Activated CD4-positive, alpha-beta T cell treated with anti-CD3 and anti-CD28 coated beads, Interleukin-2, amount 10 ng/mL, durations not matched to agents 7 days and 5 days (primary cell): ENCODE measurements around the gene FXYD6. TPM values are rescaled to one million over a fixed set of nuclear protein-coding genes. Genes with fewer than 3 reads are reported as not detected.
A peak's percentile ranks its signal among the peaks of the same experiment; 100 is the strongest.

Experiments used
- CTCF ChIA-PET: fragments of 350-600 bp; sonication (Branson Sonifier 250); formaldehyde crosslinking; loops from one replicate; lab custom pipeline; 2021; ENCODE audit warnings: antibody characterized with exemption; lab: Charles Lee
- POLR2A ChIA-PET: fragments of 350-600 bp; sonication (Branson Sonifier 250); formaldehyde crosslinking; loops from one replicate; lab custom pipeline; 2021; ENCODE audit warnings: antibody characterized with exemption; lab: Charles Lee
- DNase-seq: peaks from one replicate; pipeline ENCODE4 v3.0.0-alpha.2; 2020
- H3K27ac Mint-ChIP-seq: one replicate; pipeline ENCODE4 v1.8.0; 2021; ENCODE audit warnings: mild to moderate bottlenecking, moderate library complexity, mixed read lengths
- H3K27me3 Mint-ChIP-seq: one replicate; pipeline ENCODE4 v1.8.0; 2021; ENCODE audit warnings: mixed read lengths
- H3K36me3 Mint-ChIP-seq: one replicate; pipeline ENCODE4 v1.8.0; 2021; ENCODE audit warnings: low read depth, mixed read lengths
- H3K4me1 Mint-ChIP-seq: one replicate; pipeline ENCODE4 v1.8.0; 2021; ENCODE audit warnings: mixed read lengths
- H3K4me3 Mint-ChIP-seq: one replicate; pipeline ENCODE4 v1.8.0; 2021; ENCODE audit warnings: mild to moderate bottlenecking, moderate library complexity, mixed read lengths
- H3K9me3 Mint-ChIP-seq: one replicate; pipeline ENCODE4 v1.8.0; 2021; ENCODE audit warnings: mixed read lengths
- total RNA-seq, 2 experiments: library from RNA; stranded (reverse); gene quantifications; one replicate each; pipeline ENCODE4 v1.2.3, GENCODE V29; 2021

The FXYD6 gene
- total RNA-seq, 2 experiments from 2014 or later: not detected

GRCh38 chr11:117826832-117827231 is 49.6 kb downstream of the FXYD6 start:
- Mint-ChIP-seq H3K9me3 (no peaks in the 10 kb centered on the region), H3K27me3 (peaks cover 2% of the 10 kb centered on the region), H3K27ac (no peak overlapping the region), H3K4me3 (no peak overlapping the region), H3K36me3 (no peaks in the 10 kb centered on the region), H3K4me1 (peaks cover 71% of the 10 kb centered on the region)
- CTCF ChIA-PET: interaction anchor here (0.7 to 4.8 kb wide), 6 partner anchors 10 to 226 kb away, joined by 3 to 48 read pairs (median 8); no protein-coding TSS in a partner anchor
- POLR2A ChIA-PET: no interaction called here
- no peak for DNase-seq

GRCh38 chr11:117826190-117826570 is 50.3 kb downstream of the FXYD6 start:
- DNase-seq: no peak

DNA sequence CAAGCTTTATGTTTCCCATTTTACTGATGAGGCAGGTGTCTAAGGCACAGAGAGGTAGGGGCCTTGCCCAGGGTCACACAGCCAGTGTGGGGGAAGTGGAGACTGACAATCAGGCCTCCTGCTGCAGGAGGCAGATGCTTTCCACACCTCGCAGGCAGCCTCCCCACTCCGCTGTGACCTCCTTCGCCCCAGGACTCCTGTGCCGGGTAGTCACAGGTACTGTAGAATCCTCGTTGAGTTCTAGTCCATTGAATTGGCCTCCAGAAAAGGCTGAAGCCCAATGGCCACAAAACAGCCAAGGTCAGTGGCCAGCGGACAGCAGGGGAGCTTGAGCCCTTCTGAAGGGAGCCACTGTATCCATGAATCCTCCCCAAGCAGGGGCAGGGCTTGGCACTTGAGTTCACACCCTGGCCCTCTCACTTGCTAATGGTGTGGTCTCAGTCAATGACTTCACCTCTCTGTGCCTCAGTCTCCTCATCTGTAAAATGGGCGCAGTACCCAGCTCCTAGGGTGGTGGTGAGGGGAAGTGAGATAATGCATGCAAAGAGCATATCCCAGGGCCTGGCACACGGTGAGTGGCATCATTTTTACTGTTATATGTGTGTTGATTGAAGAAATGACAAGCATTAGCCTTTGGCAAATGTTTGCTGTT is 50.8 kb downstream of the FXYD6 start:
- no peak for DNase-seq
- H3K27ac Mint-ChIP-seq: peak overlapping the region; percentile 57

More at GRCh38 chr11:117826190-117826570, 50.3 kb downstream of the FXYD6 start:
- Mint-ChIP-seq H3K36me3 (no peaks in the 10 kb centered on the region), H3K4me3 (no peak overlapping the region), H3K27ac (no peak overlapping the region), H3K4me1 (peaks cover 68% of the 10 kb centered on the region), H3K27me3 (peaks cover 2% of the 10 kb centered on the region), H3K9me3 (no peaks in the 10 kb centered on the region)
- CTCF ChIA-PET: interaction anchor here (1.5 to 4.8 kb wide), 3 partner anchors 10 to 227 kb away, joined by 3 to 48 read pairs (median 17); no protein-coding TSS in a partner anchor
- POLR2A ChIA-PET: no interaction called here

DNA sequence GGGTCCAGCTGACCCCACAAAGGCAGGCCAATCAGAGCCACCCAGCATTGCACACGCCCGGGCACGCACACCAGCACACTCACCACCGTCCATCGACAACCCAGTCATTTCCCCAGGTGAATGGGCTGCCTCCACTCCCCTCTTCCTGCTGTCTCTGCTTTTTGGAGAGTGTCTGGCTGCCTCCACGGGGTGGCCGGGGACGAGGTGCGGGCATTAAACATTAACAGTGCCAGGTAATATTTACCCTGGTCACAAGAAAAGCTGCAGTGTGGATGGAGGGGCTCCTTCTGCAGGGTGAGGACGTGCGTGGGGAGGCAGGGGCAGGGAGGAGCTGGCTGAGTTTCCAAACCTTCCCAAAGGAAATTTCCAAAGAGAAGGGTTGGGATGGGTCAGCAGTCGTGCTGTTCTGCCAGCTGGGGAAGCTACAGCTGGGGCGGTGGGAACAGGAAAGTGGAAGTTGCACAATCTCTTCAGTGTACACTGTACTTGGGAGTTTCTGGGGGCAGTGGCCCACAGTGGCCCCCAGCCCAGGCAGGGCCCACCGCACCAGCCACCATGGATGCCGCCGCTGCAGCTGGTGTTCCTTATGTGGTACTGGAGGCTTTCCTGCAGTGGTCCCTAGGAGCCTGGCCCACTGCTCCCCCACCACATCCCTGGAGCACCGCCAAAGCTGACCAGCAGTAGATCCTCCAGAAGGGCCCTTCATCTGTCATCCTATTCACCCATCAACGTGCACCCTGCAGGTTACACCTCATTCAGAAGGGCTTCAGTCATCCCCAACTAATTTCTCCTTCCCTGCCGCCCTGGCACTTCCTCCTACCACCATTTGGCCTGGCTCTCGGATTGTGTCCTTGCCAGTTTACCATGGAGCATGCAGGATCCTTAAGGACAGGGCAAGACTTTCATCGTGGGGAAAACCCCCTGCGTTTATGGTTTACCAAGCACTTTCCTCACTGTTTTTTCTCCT is 51.6 kb downstream of the FXYD6 start, which contains the start of gene FXYD2:
Gene FXYD2 (minus strand): TSS at position 174 of the 967 bp plus-strand sequence. CDS start 66 bp downstream, at position 108.
- H3K27ac Mint-ChIP-seq: peak within 1 kb of the TSS; percentile 60
- no peak for DNase-seq
- no peaks in the 10 kb centered on the region for H3K27me3 Mint-ChIP-seq
- no peak within 1 kb of the TSS for H3K4me3 Mint-ChIP-seq
- ChIA-PET POLR2A (interaction anchor here (1.1 kb wide), 1 partner anchor 9 kb away, joined by 5 read pairs; no protein-coding TSS in a partner anchor), CTCF (interaction anchor here (0.6 to 4.8 kb wide), 8 partner anchors 8 to 230 kb away, joined by 3 to 48 read pairs (median 14); no protein-coding TSS in a partner anchor)
- no peaks in the 10 kb centered on the region for H3K36me3 Mint-ChIP-seq
- H3K4me1 Mint-ChIP-seq: peaks cover 56% of the 10 kb centered on the region
- H3K9me3 Mint-ChIP-seq: no peaks in the 10 kb centered on the region

More for the DNA sequence above, 50.8 kb downstream of the FXYD6 start:
- H3K36me3 Mint-ChIP-seq: no peaks in the 10 kb centered on the region
- H3K27me3 Mint-ChIP-seq: peaks cover 2% of the 10 kb centered on the region
- H3K4me3 Mint-ChIP-seq: no peak overlapping the region
- ChIA-PET POLR2A (no interaction called here), CTCF (interaction anchor here (0.6 to 4.8 kb wide), 6 partner anchors 9 to 229 kb away, joined by 3 to 48 read pairs (median 21); no protein-coding TSS in a partner anchor)
- H3K9me3 Mint-ChIP-seq: no peaks in the 10 kb centered on the region
- H3K4me1 Mint-ChIP-seq: peaks cover 63% of the 10 kb centered on the region

GRCh38 chr11:117823946-117824420 is 52.5 kb downstream of the FXYD6 start:
- Mint-ChIP-seq H3K4me1 (peaks cover 51% of the 10 kb centered on the region), H3K27me3 (no peaks in the 10 kb centered on the region), H3K36me3 (no peaks in the 10 kb centered on the region), H3K27ac (peak overlapping the region; percentile 60), H3K4me3 (no peak overlapping the region), H3K9me3 (no peaks in the 10 kb centered on the region)
- ChIA-PET CTCF (interaction anchor here (0.9 to 3.8 kb wide), 9 partner anchors 8 to 243 kb away, joined by 3 to 27 read pairs (median 4); no protein-coding TSS in a partner anchor), POLR2A (interaction anchor here (0.5 to 1.1 kb wide), 2 partner anchors 8 to 19 kb away, joined by 5 to 6 read pairs; no protein-coding TSS in a partner anchor)
- DNase-seq: no peak

GRCh38 chr11:117823294-117823945 is 53.0 kb downstream of the FXYD6 start:
- no peaks in the 10 kb centered on the region for H3K27me3 Mint-ChIP-seq
- H3K27ac Mint-ChIP-seq: peak overlapping the region; percentile 47
- ChIA-PET POLR2A (interaction anchor here (0.9 to 1.1 kb wide), 2 partner anchors 8 kb away, joined by 3 to 5 read pairs; no protein-coding TSS in a partner anchor), CTCF (interaction anchor here (0.8 to 3.8 kb wide), 14 partner anchors 9 to 259 kb away, joined by 3 to 27 read pairs (median 4); no protein-coding TSS in a partner anchor)
- H3K4me3 Mint-ChIP-seq: no peak overlapping the region
- no peaks in the 10 kb centered on the region for H3K36me3 Mint-ChIP-seq
- peak; percentile 37 for DNase-seq
- H3K4me1 Mint-ChIP-seq: peaks cover 51% of the 10 kb centered on the region
- H3K9me3 Mint-ChIP-seq: no peaks in the 10 kb centered on the region

GRCh38 chr11:117822074-117823033 is 54.1 kb downstream of the FXYD6 start:
- peaks cover 52% of the 10 kb centered on the region for H3K4me1 Mint-ChIP-seq
- DNase-seq: peak; percentile 63
- ChIA-PET CTCF (interaction anchor here (0.9 to 3.8 kb wide), 16 partner anchors 10 to 245 kb away, joined by 3 to 27 read pairs (median 4); no protein-coding TSS in a partner anchor), POLR2A (interaction anchor here (0.9 kb wide), 1 partner anchor 7 kb away, joined by 3 read pairs; no protein-coding TSS in a partner anchor)
- H3K27me3 Mint-ChIP-seq: no peaks in the 10 kb centered on the region
- no peak overlapping the region for H3K4me3 Mint-ChIP-seq
- H3K36me3 Mint-ChIP-seq: no peaks in the 10 kb centered on the region
- H3K9me3 Mint-ChIP-seq: no peaks in the 10 kb centered on the region
- H3K27ac Mint-ChIP-seq: no peak overlapping the region

DNA sequence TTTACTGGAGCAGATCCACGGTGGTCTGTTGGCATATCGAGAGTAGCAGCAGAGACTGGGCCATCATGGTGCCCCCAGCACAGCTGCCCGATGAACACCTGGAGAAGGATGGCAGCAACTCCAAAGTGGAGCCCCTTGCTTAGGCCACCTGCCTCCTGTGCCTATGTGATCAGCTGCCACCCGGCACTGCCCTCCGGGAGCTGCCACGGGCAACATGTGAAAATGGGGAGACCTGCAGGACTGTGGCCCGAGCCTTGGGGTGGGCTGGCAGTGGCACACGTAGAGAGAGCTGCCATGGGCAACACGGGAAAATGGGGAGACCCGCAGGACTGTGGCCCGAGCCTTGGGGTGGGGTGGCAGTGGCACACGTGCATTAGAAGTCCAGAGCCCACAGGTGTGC is 55.0 kb downstream of the FXYD6 start:
- Mint-ChIP-seq H3K27ac (no peak overlapping the region), H3K27me3 (no peaks in the 10 kb centered on the region), H3K4me1 (peaks cover 60% of the 10 kb centered on the region), H3K9me3 (no peaks in the 10 kb centered on the region), H3K4me3 (no peak overlapping the region), H3K36me3 (no peaks in the 10 kb centered on the region)
- POLR2A ChIA-PET: no interaction called here
- no peak for DNase-seq
- CTCF ChIA-PET: interaction anchor here (0.6 to 1.4 kb wide), 8 partner anchors 12 to 724 kb away, joined by 3 to 9 read pairs (median 4); no protein-coding TSS in a partner anchor

- ChIA-PET POLR2A (no interaction called here), CTCF (interaction anchor here (1.1 to 6.4 kb wide), 5 partner anchors 11 to 241 kb away, joined by 4 to 73 read pairs (median 8); no protein-coding TSS in a partner anchor)
- DNase-seq: no peak
- no peaks in the 10 kb centered on the region for H3K27me3 Mint-ChIP-seq
- no peaks in the 10 kb centered on the region for H3K9me3 Mint-ChIP-seq
- peaks cover 68% of the 10 kb centered on the region for H3K4me1 Mint-ChIP-seq
- H3K27ac Mint-ChIP-seq: no peak overlapping the region
- H3K4me3 Mint-ChIP-seq: no peak overlapping the region
- H3K36me3 Mint-ChIP-seq: no peaks in the 10 kb centered on the region
Observed at GRCh38 chr11:117820516-117820915, 55.9 kb downstream of the FXYD6 start.

- Mint-ChIP-seq H3K9me3 (no peaks in the 10 kb centered on the region), H3K4me1 (peaks cover 68% of the 10 kb centered on the region), H3K27me3 (no peaks in the 10 kb centered on the region), H3K36me3 (no peaks in the 10 kb centered on the region), H3K4me3 (no peak overlapping the region), H3K27ac (no peak overlapping the region)
- CTCF ChIA-PET: interaction anchor here (1.1 to 6.4 kb wide), 2 partner anchors 12 to 134 kb away, joined by 4 to 73 read pairs; no protein-coding TSS in a partner anchor
- no peak for DNase-seq
- POLR2A ChIA-PET: no interaction called here
Observed at GRCh38 chr11:117820071-117820470, 56.4 kb downstream of the FXYD6 start.
